HuH-7 (cell line): ENCODE results near the gene HMGB4.

ENCODE experiments used
- DNase-seq: peaks from one replicate; pipeline ENCODE4 v3.0.0; 2011; ENCODE audit warnings: low spot score

Gene HMGB4

DNA sequence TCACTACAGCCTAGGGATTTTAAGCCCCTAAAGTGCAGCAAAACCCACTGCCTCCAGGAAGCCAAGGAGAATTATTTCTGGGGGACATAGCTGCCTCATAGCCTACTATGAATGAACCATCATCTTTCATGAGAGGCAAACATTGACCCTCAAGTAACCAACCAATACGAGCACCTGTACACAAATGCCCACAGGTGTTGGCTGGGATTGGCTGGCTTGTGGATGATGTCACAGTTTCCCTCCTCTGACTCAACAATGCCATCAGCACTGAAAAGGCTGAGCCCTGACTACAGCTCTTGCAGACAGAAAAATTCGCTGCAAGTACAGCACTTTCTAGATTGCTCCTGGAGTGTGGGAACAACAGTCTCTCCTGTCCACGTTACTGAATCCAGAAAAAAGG is at the start of gene HMGB4:
Gene HMGB4, plus strand, starts transcription at position 301 of the 400 bp plus-strand sequence. CDS start 113 bp downstream, outside the sequence.
- no peak for DNase-seq

GRCh38 chr1:33814166-33814565 is 49.7 kb upstream of the HMGB4 start:
- DNase-seq, result no peak

DNA sequence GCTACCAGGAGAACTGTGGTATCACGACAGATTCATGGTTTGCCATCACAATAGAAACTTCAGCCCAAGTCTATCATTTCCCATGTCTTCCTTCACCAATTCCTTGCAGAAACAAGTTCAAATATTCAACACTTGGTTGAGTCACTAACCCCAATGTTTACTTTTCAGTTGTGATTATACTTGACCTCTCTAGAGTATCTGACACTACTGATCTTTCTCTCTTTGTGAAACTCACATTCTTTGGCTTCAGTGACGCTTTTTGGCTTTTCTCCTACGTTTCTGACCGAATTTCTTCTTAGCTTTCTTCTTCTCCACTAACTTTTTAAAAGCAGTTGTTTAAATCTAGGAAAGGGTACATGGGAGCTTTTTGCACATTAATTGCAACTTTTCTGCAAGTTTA is 48.8 kb upstream of the HMGB4 start:
- DNase-seq, result no peak

GRCh38 chr1:33818071-33818470 is 45.8 kb upstream of the HMGB4 start:
- DNase-seq, result no peak

- DNase-seq, result no peak
These were observed 44.5 kb upstream of the HMGB4 start for GRCh38 chr1:33819290-33819912.

DNA sequence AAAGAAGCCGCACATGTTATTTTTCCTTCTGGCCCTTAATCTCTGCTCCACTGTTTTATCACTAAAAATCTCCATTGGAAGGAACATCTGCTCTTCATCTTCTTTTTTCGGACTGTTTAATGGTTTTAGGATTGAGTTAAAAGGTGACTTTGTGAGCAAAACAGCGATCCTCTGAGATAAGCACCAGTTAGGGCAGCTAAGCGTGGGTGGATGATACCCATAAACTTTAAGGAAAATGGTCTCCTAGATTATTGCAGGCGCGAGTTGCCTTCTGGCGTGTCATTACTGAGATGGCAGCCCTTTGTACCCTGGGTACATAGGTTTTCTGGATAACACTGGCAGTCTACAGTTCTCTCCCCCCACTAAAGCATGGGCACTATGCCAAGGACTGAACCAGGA is 44.0 kb upstream of the HMGB4 start:
- no peak for DNase-seq

DNA sequence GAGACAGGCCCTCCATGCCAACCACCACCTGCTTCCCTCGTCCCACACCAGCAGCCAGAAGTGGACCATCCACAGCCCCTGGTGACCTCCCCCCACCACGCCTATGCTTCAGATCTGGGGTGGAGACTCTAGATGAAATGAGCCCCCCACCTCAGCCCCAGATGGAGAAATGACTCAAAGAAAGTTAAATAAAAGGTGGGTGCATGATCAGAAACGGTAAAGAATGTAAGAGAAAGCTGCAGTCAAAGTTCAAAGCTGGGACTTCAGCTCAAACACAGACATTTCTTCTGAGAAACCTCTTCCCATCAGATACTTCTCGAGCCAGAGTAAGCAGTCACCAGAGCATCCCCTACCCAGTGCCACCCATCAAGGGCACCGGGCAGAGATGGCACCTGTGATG is 43.1 kb upstream of the HMGB4 start:
- no peak for DNase-seq

DNA sequence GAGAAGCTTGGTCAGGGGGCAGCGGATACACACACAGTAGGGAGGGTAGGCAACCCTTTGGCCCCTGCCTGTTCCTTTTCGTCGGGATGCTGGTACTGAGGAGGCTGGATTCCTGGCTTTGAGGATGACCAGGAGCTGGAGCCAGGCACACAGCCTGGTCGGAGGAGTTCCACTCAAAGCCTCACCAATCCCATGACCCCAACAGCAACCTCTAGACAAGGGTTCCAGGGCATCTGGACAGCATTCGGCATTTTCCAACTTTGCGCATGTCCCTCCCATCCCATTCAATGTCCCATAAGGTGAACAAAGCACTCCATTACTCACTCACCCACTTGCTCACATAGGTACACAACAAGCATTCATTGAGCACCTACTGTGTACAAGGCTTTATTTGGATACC is 42.6 kb upstream of the HMGB4 start:
- DNase-seq, result no peak

- no peak for DNase-seq
These were observed 41.5 kb upstream of the HMGB4 start for GRCh38 chr1:33822396-33822795.

DNA sequence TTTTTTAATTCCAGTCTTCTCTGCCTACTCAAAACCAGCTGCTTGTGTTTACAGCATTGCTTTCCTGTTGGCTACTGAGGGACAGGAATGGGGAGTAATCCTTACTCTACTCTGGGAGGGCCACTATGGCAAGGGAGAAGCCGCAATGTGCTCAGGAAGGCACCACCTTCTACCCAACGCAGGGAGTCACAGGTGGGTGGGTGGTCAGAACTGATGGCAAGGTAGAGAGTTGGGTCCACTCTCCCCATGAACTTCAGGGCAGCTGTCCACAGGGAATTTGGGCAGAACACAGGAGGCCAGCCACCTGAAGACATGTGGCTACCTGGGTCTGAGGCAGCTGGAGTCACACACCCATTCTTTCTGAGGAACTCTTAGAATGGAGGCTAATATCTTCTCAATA is 40.5 kb upstream of the HMGB4 start:
- no peak for DNase-seq

DNA sequence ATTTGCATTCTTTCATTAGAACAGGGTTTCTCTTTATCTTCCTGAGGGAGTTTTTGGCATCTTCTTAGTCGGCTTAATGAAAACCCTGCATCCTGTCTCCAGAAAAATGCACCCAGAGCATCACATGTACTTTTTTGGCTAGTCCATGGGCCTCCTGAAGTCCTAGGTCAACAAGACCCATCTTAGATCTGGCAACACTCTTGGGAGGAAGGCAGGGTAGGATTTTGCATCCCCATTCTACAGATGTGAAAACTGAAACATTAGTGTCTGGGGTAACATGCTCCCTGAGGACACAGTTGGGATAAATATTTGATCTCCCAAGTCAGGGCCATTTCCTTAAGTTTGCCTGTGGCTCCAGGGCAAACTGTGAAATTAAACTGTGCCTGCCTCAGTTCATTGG is 40.0 kb upstream of the HMGB4 start:
- no peak for DNase-seq

DNA sequence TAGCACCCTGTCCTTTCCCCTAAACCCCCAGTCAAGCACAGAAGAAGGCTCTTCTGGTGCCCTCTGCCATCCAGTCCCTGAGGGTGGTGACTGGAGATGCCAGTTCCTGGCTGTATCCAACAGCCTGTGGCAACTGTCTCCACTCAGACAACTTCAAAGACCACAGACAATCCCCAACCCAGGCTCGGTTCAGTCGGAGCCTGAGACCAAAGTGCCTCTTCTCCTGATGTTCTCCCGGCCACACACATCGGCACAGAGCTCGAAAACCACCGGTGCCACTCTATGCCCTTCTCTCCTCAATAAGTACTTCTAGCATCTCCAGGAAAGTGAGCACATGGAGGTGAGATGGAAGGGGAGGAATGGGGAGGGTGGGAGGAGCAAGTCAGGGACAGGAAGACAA is 39.6 kb upstream of the HMGB4 start:
- no peak for DNase-seq

- no peak for DNase-seq
These were observed 38.9 kb upstream of the HMGB4 start for GRCh38 chr1:33824971-33825370.

GRCh38 chr1:33825506-33825905 is 38.4 kb upstream of the HMGB4 start:
- no peak for DNase-seq

GRCh38 chr1:33826311-33826710 is 37.6 kb upstream of the HMGB4 start:
- DNase-seq, result no peak

DNA sequence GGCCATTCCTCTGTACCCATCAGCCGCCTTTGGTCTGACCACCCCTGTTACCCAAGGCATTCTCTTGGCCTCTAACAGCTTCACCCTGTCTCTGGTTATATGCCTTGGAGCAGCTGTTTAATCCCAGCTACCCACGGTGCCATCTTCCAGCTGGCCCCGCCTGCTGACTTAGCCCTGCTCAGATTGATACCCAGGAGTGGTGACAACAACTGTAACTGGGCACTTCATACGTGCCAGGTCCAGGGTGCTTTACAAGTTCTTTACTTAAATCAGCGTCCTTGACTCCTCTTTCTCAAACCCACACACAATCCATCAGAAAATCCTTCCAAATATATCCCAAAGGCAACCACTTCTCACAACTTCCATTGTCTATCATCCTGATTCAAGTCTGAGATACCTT is 37.2 kb upstream of the HMGB4 start:
- no peak for DNase-seq

DNA sequence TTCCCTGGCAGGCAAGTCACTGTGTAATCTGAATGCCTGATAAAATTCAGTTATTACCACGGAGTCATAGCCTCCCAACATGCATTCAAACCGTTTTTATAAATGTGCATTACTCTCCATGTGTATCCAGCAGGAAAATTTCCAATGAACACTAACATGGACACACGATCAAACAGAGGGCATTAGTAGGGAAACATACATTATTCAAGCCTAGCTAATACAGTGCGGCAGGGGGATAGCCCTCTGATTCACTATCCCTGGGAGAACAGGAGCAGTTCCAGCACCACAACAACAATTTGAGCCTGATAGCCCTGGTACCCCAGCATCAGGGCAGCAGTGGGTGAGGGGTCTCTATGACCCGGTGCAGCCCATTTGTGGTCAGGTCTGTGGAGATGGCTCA is 35.8 kb upstream of the HMGB4 start:
- DNase-seq, result no peak

DNA sequence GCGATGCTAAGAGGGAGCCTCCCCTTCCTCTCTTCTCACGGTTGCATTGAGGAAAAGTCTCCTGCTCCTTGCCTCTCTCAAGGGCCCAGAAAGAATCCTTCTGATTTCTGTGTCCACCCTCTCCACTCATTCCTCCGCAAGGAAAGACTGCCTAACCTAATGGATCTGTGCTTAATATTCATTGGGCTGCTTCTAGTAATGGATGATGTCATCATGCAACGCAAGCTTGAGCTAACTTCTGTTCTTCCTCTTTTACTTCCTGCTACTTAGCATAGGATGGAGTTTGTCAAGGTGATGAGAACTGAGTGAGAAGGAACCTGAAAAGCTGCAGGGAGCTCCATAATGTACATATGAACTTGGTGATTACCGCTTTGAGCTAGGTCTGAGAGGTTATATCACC is 35.2 kb upstream of the HMGB4 start:
- DNase-seq, result no peak

DNA sequence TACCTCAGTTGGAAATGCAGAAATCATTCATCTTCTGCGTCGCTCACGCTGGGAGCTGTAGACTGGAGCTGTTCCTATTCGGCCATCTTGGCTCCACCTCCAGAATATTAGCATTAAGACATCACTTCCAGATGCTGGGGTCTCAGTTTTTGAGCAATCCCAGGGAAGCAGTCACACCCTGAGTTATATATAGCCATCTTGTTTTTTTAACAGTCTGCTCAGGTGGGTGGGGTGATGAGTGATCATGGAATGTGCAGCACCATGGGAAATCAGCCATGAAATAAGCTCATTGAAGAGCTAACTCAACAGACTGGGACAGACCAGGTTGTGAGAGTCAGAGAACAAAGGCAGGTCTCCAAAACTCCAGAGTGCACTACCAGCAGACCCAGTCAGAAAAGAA is 27.0 kb upstream of the HMGB4 start:
- no peak for DNase-seq

DNA sequence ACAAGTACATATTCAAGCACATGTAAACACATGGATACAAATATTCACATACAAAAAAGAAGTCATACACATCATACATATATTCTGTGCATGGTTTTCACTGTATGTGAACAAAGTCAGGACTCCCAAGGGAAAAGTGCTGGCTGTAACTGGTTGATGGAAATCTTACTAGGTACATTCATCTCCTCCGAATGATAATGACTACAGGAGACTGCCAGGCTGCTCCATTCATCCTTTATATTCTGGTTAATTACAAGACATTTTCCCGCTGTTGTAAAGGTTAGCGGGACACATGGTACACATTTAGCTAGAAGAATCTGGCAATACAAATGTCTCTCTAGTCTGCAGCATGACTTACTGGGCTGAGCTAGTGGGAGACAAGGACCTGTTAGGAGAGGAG is 26.2 kb upstream of the HMGB4 start:
- no peak for DNase-seq

- no peak for DNase-seq
These were observed 22.4 kb upstream of the HMGB4 start for GRCh38 chr1:33841494-33841893.

DNA sequence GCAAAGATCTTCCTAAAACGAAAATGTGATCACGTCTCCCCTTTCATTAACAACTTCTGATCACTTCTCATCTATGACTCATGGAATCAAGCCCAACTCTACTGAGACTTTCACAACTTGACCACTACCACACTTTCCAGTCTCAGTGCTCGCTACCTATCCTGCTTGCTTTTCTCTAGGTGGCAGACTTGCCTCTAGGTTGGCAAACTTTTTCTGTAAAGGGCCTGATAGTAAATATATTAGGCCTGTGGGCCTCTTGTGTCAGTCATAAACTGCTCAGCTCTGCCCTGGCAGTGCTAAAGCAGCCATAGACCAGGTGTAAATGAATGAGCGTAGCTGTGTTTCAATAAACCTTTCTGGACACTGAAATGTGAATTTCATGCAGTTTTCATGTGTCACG is 21.5 kb upstream of the HMGB4 start:
- DNase-seq, result no peak

- no peak for DNase-seq
These were observed 19.7 kb upstream of the HMGB4 start for GRCh38 chr1:33844166-33844565.

DNA sequence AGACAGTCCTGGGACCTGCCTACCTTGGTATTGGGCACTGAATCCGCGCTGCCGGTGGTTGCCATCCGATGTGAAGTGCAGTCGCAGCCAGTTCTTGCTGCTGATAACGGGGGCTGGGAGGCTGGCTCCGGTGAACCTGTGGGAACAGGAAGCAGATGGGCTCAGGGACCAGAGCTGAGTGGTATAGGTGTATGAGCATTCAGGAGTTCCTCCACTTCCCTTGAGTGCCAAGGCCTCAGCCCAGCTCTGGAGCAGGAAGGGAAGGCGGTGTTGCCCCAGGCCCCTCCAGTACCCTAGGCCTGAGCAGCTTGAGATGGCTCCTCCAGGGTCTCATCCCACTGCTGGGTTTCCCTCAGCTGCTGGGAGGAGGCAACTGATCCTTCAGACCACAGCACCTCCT is 17.0 kb upstream of the HMGB4 start:
- DNase-seq, result no peak
